SKM-1 treated with dmso at 0.1 percent for 144 hours (cell line): ENCODE measurements around the gene CHERP.
"Not testable (repeated sequence)": the region's sequence is repeated elsewhere in the genome, so short reads cannot be mapped to it uniquely, and the experiment has no call there.

Experiments used
- DNase-seq: peaks from one replicate; lab custom pipeline; 2025; ENCODE audit not compliant: unreplicated experiment; lab: John Stamatoyannopoulos, UW

Gene CHERP

GRCh38 chr19:16579381-16579780 is 37.1 kb upstream of the CHERP start:
- DNase-seq: no peak

- DNase-seq: no peak
Observed at GRCh38 chr19:16577531-16577985, 35.3 kb upstream of the CHERP start.

GRCh38 chr19:16576690-16577530 is 34.7 kb upstream of the CHERP start:
- no peak for DNase-seq

- DNase-seq: no peak
Observed at GRCh38 chr19:16575861-16576689, 33.8 kb upstream of the CHERP start.

GRCh38 chr19:16575282-16575681 is 33.0 kb upstream of the CHERP start:
- DNase-seq: no peak

- DNase-seq: no peak
Observed at GRCh38 chr19:16573925-16574324, 31.7 kb upstream of the CHERP start.

- DNase-seq: no peak
Observed at GRCh38 chr19:16573296-16573695, 31.1 kb upstream of the CHERP start.

- peak; percentile 95 for DNase-seq
Observed at GRCh38 chr19:16572332-16573211, 30.3 kb upstream of the CHERP start, which contains the start of gene SLC35E1. Gene SLC35E1, minus strand, starts transcription at chr19:16572415. Its CDS starts 51 bp downstream, at chr19:16572364.

- DNase-seq: no peak
Observed at GRCh38 chr19:16571822-16572331, 29.6 kb upstream of the CHERP start.

- peak; percentile 8 for DNase-seq
Observed at GRCh38 chr19:16571283-16571682, 29.0 kb upstream of the CHERP start.

GRCh38 chr19:16569609-16570320 is 27.5 kb upstream of the CHERP start:
- no peak for DNase-seq

- no peak for DNase-seq
Observed at GRCh38 chr19:16566702-16567101, 24.5 kb upstream of the CHERP start.

GRCh38 chr19:16566161-16566560 is 23.9 kb upstream of the CHERP start:
- no peak for DNase-seq

- no peak for DNase-seq
Observed at GRCh38 chr19:16564842-16565241, 22.6 kb upstream of the CHERP start.

GRCh38 chr19:16562608-16563025 is 20.4 kb upstream of the CHERP start:
- no peak for DNase-seq

GRCh38 chr19:16561382-16561781 is 19.1 kb upstream of the CHERP start:
- DNase-seq: no peak

GRCh38 chr19:16559780-16560276 is 17.6 kb upstream of the CHERP start:
- DNase-seq: no peak

GRCh38 chr19:16554776-16555175 is 12.5 kb upstream of the CHERP start:
- DNase-seq: no peak

GRCh38 chr19:16551902-16552301 is 9.7 kb upstream of the CHERP start:
- DNase-seq: not testable (repeated sequence)

- DNase-seq: no peak
Observed at GRCh38 chr19:16548956-16549355, 6.7 kb upstream of the CHERP start.
